Keratinocyte (primary cell): ENCODE measurements around the gene WDR4. TPM values are rescaled to one million over a fixed set of nuclear protein-coding genes. Genes with fewer than 3 reads are reported as not detected.
"Not testable (repeated sequence)": the region's sequence is repeated elsewhere in the genome, so short reads cannot be mapped to it uniquely, and the experiment has no call there.

Source experiments
- DNase-seq: peaks from one replicate; pipeline ENCODE4 v3.0.0-alpha.2; 2011; ENCODE audit warnings: low read depth, missing footprints, low spot score
- FAIRE-seq: peaks from 2 replicates; lab custom pipeline; 2011; peaks lifted over from hg19 to GRCh38; lab: Jason Lieb, UNC
- H2AFZ ChIP-seq: 2 replicates; pipeline ENCODE4 v1.6.0; 2012; ENCODE audit warnings: low read length, control low read depth, inconsistent platforms; ENCODE audit not compliant: control insufficient read depth
- H3K27ac ChIP-seq: 2 replicates; pipeline ENCODE4 v1.5.1; 2011; ENCODE audit warnings: low read length; ENCODE audit not compliant: control insufficient read depth, insufficient read depth
- H3K27me3 ChIP-seq: 3 replicates; pipeline ENCODE4 v1.6.0; 2011; ENCODE audit warnings: low read length; ENCODE audit not compliant: control insufficient read depth, insufficient read depth; ENCODE audit errors: extremely low read depth
- H3K36me3 ChIP-seq, 2 experiments: 2 replicates in 1 of 2; 3 replicates in 1 of 2; pipeline ENCODE4 v1.5.1; 2011; ENCODE audit warnings: low read length in 2 of 2, mild to moderate bottlenecking in 1 of 2; ENCODE audit not compliant: control insufficient read depth in 2 of 2, insufficient read depth in 2 of 2; ENCODE audit errors: extremely low read depth in 1 of 2
- H3K4me1 ChIP-seq: 3 replicates; pipeline ENCODE4 v1.5.1; 2011; ENCODE audit warnings: low read length; ENCODE audit not compliant: control insufficient read depth, insufficient read depth; ENCODE audit errors: extremely low read depth
- H3K4me2 ChIP-seq: 3 replicates; pipeline ENCODE4 v1.6.0; 2011; ENCODE audit warnings: low read depth, low read length; ENCODE audit not compliant: control insufficient read depth, insufficient read depth; ENCODE audit errors: extremely low read depth
- H3K4me3 ChIP-seq, 3 experiments: fragments of 200-600 bp in 1 of 3; sonication (generic) in 1 of 3; 2 replicates in 2 of 3; 3 replicates in 1 of 3; pipeline ENCODE4 v1.5.1; 2011 to 2016; ENCODE audit warnings: low read length in 3 of 3, mild to moderate bottlenecking in 3 of 3, control low read depth in 2 of 3, inconsistent platforms in 1 of 3, low read depth in 1 of 3, mixed read lengths in 1 of 3, mixed run types in 1 of 3, moderate library complexity in 1 of 3; ENCODE audit not compliant: control insufficient read depth in 2 of 3, insufficient read depth in 2 of 3; ENCODE audit errors: extremely low read depth in 1 of 3
- H3K79me2 ChIP-seq: 2 replicates; pipeline ENCODE4 v1.6.0; 2012; ENCODE audit warnings: low read length; ENCODE audit not compliant: control insufficient read depth, insufficient read depth
- H3K9ac ChIP-seq: 3 replicates; pipeline ENCODE4 v1.6.0; 2011; ENCODE audit warnings: low read length; ENCODE audit not compliant: control insufficient read depth, insufficient read depth; ENCODE audit errors: extremely low read depth
- H3K9me1 ChIP-seq: 3 replicates; pipeline ENCODE4 v1.6.0; 2011; ENCODE audit warnings: low read length; ENCODE audit not compliant: control insufficient read depth, insufficient read depth; ENCODE audit errors: extremely low read depth
- H3K9me3 ChIP-seq: 2 replicates; pipeline ENCODE4 v1.5.1; 2012; ENCODE audit warnings: low read depth, low read length; ENCODE audit not compliant: control insufficient read depth
- H4K20me1 ChIP-seq: 3 replicates; pipeline ENCODE4 v1.6.0; 2011; ENCODE audit warnings: low read length; ENCODE audit not compliant: control insufficient read depth, insufficient read depth; ENCODE audit errors: extremely low read depth
- EZH2 ChIP-seq: IDR thresholded peaks from one replicate; pipeline ENCODE4 v1.6.1; 2012; ENCODE audit warnings: inconsistent platforms, mild to moderate bottlenecking, low read length, moderate library complexity
- dilution Hi-C: fragments of 300-500 bp; cut with MboI; formaldehyde crosslinking; loops from one replicate; pipeline ENCODE4 v1.7.0; 2020; ENCODE audit warnings: low sequenced_read_pairs; ENCODE audit not compliant: extremely low pct_ligation_motif_present
- polyA plus RNA-seq, 5 experiments: library from polyadenylated mRNA; depleted of rRNA in 3 of 5; stranded (reverse) in 3 of 5; stranded (forward) in 1 of 5; unstranded in 1 of 5; fragments of >200 nt; gene quantifications; 1 replicate in 1 of 5; 2 replicates in 3 of 5; 3 replicates in 1 of 5; pipeline versions ENCODE4 v1.2.1 to v1.2.3, GENCODE V29; 2011 to 2012; ENCODE audit warnings: missing spikeins in 2 of 5, low read depth in 1 of 5, low replicate concordance in 1 of 5
- TF ChIP-seq, protein P1 (sequence below), 3 experiments: IDR thresholded peaks in 1 of 3; conservative IDR thresholded peaks in 1 of 3; optimal IDR thresholded peaks in 1 of 3; 2 replicates in 2 of 3; 3 replicates in 1 of 3; pipeline versions ENCODE3 to v1.5.1; 2011; ENCODE audit warnings: low read length in 3 of 3, mild to moderate bottlenecking in 3 of 3, moderate library complexity in 2 of 3, control low read depth in 1 of 3, inconsistent platforms in 1 of 3; ENCODE audit not compliant: insufficient read depth in 2 of 3; ENCODE audit errors: extremely low read depth in 1 of 3

WDR4 gene
- polyA plus RNA-seq, 1 donor (not counting 4 experiments of a cell fraction or from before 2014, with no cell fraction given) = 14.9 TPM

DNA sequence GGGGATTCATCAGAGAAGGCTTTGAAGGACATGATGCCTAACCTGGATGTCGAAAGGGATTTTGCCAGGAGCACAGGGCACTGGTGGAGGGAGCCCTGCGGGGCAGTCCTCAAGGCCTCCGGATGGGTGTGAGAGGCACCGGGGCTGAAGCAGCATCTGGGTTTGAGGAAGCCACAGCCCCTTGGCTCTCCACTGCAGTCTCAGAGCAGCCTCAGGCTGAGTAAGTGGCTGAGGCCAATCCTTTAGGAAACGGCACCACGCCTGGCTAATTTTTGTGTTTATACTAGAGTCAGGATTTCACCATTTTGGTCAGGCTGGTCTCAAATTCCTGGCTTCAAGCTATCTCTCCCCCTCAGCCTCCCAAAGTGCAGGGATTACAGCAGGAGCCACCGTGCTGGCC is 34.1 kb upstream of the WDR4 start:
- Histone ChIP-seq H3K27ac (no peak overlapping the region), H2AFZ (no peak overlapping the region), H3K4me2 (no peak overlapping the region), H3K9ac (no peak overlapping the region), H3K9me3 (no peaks in the 10 kb centered on the region), H4K20me1 (no peaks in the 10 kb centered on the region), H3K36me3 (peaks cover 8 to 22% of the 10 kb centered on the region in 2 experiments), H3K4me3 (no peak overlapping the region), H3K79me2 (no peaks in the 10 kb centered on the region), H3K4me1 (peaks cover 6% of the 10 kb centered on the region), H3K9me1 (no peaks in the 10 kb centered on the region), H3K27me3 (no peaks in the 10 kb centered on the region)
- TF ChIP-seq, protein P1, sequence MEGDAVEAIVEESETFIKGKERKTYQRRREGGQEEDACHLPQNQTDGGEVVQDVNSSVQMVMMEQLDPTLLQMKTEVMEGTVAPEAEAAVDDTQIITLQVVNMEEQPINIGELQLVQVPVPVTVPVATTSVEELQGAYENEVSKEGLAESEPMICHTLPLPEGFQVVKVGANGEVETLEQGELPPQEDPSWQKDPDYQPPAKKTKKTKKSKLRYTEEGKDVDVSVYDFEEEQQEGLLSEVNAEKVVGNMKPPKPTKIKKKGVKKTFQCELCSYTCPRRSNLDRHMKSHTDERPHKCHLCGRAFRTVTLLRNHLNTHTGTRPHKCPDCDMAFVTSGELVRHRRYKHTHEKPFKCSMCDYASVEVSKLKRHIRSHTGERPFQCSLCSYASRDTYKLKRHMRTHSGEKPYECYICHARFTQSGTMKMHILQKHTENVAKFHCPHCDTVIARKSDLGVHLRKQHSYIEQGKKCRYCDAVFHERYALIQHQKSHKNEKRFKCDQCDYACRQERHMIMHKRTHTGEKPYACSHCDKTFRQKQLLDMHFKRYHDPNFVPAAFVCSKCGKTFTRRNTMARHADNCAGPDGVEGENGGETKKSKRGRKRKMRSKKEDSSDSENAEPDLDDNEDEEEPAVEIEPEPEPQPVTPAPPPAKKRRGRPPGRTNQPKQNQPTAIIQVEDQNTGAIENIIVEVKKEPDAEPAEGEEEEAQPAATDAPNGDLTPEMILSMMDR (optimal IDR thresholded peaks at IDR 0.05 in 1 of 3, IDR thresholded peaks at IDR 0.05 in 1 of 3, conservative IDR thresholded peaks at IDR 0.05 in 1 of 3; ENCODE audit: extremely low read depth in 1 of 3, insufficient read depth in 2 of 3, low read length in 3 of 3) = no peak
- no peak for TF ChIP-seq EZH2
- dilution Hi-C loops = no loop called here
- DNase-seq (no peak), FAIRE-seq (no peak)

DNA sequence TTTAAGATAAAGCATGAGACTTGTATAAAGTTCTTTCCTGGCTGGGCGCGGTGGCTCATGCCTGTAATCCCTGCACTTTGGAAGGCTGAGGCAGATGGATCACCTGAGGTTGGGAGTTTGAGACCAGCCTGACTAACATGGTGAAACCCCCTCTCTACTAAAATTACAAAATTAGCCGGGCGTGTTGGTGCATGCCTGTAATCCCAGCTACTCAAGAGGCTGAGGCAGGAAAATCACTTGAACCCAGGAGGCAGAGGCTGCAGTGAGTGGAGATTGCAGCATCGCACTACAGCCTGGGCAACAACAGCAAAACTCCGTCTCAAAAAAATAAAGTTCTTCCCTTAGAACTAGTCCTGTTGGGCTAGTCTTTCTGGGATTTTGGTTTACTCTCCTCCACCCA is 32.6 kb upstream of the WDR4 start:
- FAIRE-seq, H2AFZ ChIP-seq, H3K4me1 ChIP-seq, H3K9me1 ChIP-seq, H3K4me2 ChIP-seq, H3K27me3 ChIP-seq, dilution Hi-C loops, H3K9ac ChIP-seq, DNase-seq, H3K4me3 ChIP-seq, H3K79me2 ChIP-seq, H4K20me1 ChIP-seq, H3K9me3 ChIP-seq: not testable (repeated sequence)
- Histone ChIP-seq H3K27ac (peak overlapping the region; percentile 52), H3K36me3 (peaks cover 10 to 22% of the 10 kb centered on the region in 2 experiments)

DNA sequence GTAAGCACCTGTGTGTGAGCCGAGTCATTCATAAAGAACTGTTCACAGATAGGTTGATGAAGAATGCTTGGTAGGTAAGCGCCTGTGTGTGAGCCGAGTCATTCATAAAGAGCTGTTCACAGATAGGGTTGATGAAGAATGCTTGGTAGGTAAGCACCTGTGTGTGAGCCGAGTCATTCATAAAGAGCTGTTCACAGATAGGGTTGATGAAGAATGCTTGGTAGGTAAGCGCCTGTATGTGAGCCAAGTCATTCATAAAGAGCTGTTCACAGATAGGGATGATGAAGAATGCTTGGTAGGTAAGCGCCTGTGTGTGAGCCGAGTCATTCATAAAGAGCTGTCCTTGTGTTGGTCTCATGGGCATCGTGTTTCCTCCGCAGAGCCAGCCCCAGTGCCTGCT is 29.1 kb upstream of the WDR4 start:
- H4K20me1 ChIP-seq, H3K4me3 ChIP-seq, H3K9me1 ChIP-seq, H3K4me1 ChIP-seq, H3K27ac ChIP-seq, FAIRE-seq, H3K9me3 ChIP-seq, H3K27me3 ChIP-seq, dilution Hi-C loops, DNase-seq, H3K9ac ChIP-seq, H3K4me2 ChIP-seq, H2AFZ ChIP-seq: not testable (repeated sequence)
- Histone ChIP-seq H3K79me2 (peaks cover 15% of the 10 kb centered on the region), H3K36me3 (peaks cover 20 to 42% of the 10 kb centered on the region in 2 experiments)
